ENCODE data around the gene CCDC190. TPM values are rescaled to one million over a fixed set of nuclear protein-coding genes. Genes with fewer than 3 reads are reported as not detected.

Gene CCDC190
- total and polyA plus RNA-seq, 2 experiments from 2014 or later: not detected

- no peak overlapping the region for H3K27ac ChIP-seq (ENCODE audit: low read depth)
- ATAC-seq (no peak), DNase-seq (ENCODE audit: low spot score) (no peak)
- H3K4me1 ChIP-seq (ENCODE audit: insufficient read depth): peaks cover 6% of the 10 kb centered on the region; the same call in 1 of the 2 replicates
- no peak overlapping the region for H3K4me3 ChIP-seq
- Mint-ChIP-seq H3K4me3 (no peak overlapping the region), H3K27me3 (ENCODE audit: insufficient read depth, low read depth, poor library complexity) (no peaks in the 10 kb centered on the region), H3K4me1 (peaks cover 8% of the 10 kb centered on the region; the same call in 2 of the 3 replicates), H3K27ac (no peak overlapping the region), H3K36me3 (ENCODE audit: low read depth) (no peaks in the 10 kb centered on the region), H3K9me3 (no peaks in the 10 kb centered on the region)
- no peaks in the 10 kb centered on the region for H3F3A ChIP-seq (replicated peaks; ENCODE audit: low read depth)
- H3K79me2 ChIP-seq (replicated peaks; ENCODE audit: insufficient read depth): no peaks in the 10 kb centered on the region
- no peaks in the 10 kb centered on the region for H4K20me1 ChIP-seq (replicated peaks; ENCODE audit: insufficient read depth)
- no peaks in the 10 kb centered on the region for H3K36me3 ChIP-seq (ENCODE audit: insufficient read depth)
- H2AFZ ChIP-seq: no peak overlapping the region
- H3K4me2 ChIP-seq: no peak overlapping the region
- H3K27me3 ChIP-seq (ENCODE audit: insufficient read depth): no peaks in the 10 kb centered on the region; the same call in 1 of the 2 replicates
- no peak for TF ChIP-seq CREB1 (CRISPR knock-in tag; IDR thresholded peaks at IDR 0.05; ENCODE audit: low read depth)
- TF ChIP-seq JUNB (IDR thresholded peaks at IDR 0.05; ENCODE audit: unreplicated experiment): no peak
- H3K9me2 ChIP-seq (ENCODE audit: insufficient read depth): peaks cover 5% of the 10 kb centered on the region; the same call in 1 of the 2 replicates
These were observed 31.7 kb downstream of the CCDC190 start for GRCh38 chr1:162829268-162829667.

DNA sequence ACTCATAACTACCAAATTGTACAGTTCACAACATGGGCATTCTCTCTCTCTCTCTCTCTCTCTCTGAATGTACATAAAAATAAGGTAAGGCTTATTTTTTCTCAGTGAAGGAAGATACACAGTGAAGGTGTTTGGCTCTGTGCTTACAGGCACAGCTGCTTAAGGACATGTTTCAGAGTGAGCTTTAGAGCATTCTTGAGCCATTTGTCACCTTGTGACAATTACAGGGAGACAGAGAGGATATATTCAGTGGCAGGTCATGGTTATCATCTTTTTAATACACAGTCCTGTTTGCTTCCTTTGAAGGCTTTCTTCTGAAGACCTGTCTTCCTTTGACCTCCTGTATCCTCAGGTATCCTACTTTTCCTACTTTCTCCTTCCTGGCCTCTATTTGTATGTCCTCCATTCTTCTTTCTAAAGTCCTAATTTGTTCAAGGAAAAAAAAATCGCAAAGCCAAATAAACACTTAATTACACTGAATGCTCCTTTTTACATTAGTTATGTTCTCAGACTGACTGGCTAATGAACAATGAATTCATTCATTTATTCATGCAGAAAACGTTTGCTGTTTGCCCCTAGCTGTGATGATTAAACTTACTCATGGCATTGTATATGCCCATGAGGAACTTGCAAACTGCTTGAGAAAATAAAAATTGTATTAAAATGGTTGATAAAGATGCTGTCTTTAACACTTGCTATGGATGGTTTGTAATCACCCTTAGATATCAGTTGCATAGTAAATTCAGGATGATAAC, 37.0 kb downstream of the CCDC190 start:
- H3K36me3 ChIP-seq (ENCODE audit: insufficient read depth): no peaks in the 10 kb centered on the region
- no peaks in the 10 kb centered on the region for H4K20me1 ChIP-seq (replicated peaks; ENCODE audit: insufficient read depth)
- Mint-ChIP-seq H3K36me3 (ENCODE audit: low read depth) (no peaks in the 10 kb centered on the region), H3K4me3 (no peak overlapping the region), H3K27me3 (ENCODE audit: insufficient read depth, low read depth, poor library complexity) (peaks cover 2% of the 10 kb centered on the region), H3K27ac (no peak overlapping the region), H3K9me3 (no peaks in the 10 kb centered on the region), H3K4me1 (peaks cover 13% of the 10 kb centered on the region)
- no peaks in the 10 kb centered on the region for H3K79me2 ChIP-seq (replicated peaks; ENCODE audit: insufficient read depth)
- no peak overlapping the region for H3K27ac ChIP-seq (ENCODE audit: low read depth)
- H3K27me3 ChIP-seq (ENCODE audit: insufficient read depth): no peaks in the 10 kb centered on the region; the same call in 1 of the 2 replicates
- H3K4me3 ChIP-seq: no peak overlapping the region
- no peak for ATAC-seq
- DNase-seq (ENCODE audit: low spot score): no peak
- H2AFZ ChIP-seq: peak overlapping the region; percentile 5; the same call in 1 of the 2 replicates
- H3K4me1 ChIP-seq (ENCODE audit: insufficient read depth): peaks cover 16% of the 10 kb centered on the region
- no peaks in the 10 kb centered on the region for H3F3A ChIP-seq (replicated peaks; ENCODE audit: low read depth)
- no peaks in the 10 kb centered on the region for H3K9me2 ChIP-seq (ENCODE audit: insufficient read depth)
- H3K4me2 ChIP-seq: no peak overlapping the region
- TF ChIP-seq, protein P1, sequence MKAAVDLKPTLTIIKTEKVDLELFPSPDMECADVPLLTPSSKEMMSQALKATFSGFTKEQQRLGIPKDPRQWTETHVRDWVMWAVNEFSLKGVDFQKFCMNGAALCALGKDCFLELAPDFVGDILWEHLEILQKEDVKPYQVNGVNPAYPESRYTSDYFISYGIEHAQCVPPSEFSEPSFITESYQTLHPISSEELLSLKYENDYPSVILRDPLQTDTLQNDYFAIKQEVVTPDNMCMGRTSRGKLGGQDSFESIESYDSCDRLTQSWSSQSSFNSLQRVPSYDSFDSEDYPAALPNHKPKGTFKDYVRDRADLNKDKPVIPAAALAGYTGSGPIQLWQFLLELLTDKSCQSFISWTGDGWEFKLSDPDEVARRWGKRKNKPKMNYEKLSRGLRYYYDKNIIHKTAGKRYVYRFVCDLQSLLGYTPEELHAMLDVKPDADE (IDR thresholded peaks at IDR 0.05): no peak
- TF ChIP-seq, protein P2, sequence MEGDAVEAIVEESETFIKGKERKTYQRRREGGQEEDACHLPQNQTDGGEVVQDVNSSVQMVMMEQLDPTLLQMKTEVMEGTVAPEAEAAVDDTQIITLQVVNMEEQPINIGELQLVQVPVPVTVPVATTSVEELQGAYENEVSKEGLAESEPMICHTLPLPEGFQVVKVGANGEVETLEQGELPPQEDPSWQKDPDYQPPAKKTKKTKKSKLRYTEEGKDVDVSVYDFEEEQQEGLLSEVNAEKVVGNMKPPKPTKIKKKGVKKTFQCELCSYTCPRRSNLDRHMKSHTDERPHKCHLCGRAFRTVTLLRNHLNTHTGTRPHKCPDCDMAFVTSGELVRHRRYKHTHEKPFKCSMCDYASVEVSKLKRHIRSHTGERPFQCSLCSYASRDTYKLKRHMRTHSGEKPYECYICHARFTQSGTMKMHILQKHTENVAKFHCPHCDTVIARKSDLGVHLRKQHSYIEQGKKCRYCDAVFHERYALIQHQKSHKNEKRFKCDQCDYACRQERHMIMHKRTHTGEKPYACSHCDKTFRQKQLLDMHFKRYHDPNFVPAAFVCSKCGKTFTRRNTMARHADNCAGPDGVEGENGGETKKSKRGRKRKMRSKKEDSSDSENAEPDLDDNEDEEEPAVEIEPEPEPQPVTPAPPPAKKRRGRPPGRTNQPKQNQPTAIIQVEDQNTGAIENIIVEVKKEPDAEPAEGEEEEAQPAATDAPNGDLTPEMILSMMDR (conservative IDR thresholded peaks at IDR 0.05; ENCODE audit: low read depth in 2 of 2): no peak
- TF ChIP-seq EZH2 (IDR thresholded peaks at IDR 0.05; ENCODE audit: low read depth, unreplicated experiment): no peak
- no peak for TF ChIP-seq STAT1 (IDR thresholded peaks at IDR 0.05; ENCODE audit: unreplicated experiment)
- TF ChIP-seq NANOG (IDR thresholded peaks at IDR 0.05; ENCODE audit: borderline replicate concordance): no peak
- no peak for TF ChIP-seq REST (IDR thresholded peaks at IDR 0.05; ENCODE audit: unreplicated experiment)
- no peak for TF ChIP-seq ZNF331 (CRISPR knock-in tag; IDR thresholded peaks at IDR 0.05; ENCODE audit: low read depth)
- TF ChIP-seq JUNB (IDR thresholded peaks at IDR 0.05; ENCODE audit: unreplicated experiment): no peak
- no peak for TF ChIP-seq EZH2phosphoT487 (IDR thresholded peaks at IDR 0.05; ENCODE audit: unreplicated experiment)
- TF ChIP-seq CREB1 (CRISPR knock-in tag; IDR thresholded peaks at IDR 0.05; ENCODE audit: low read depth): no peak
- no peak for TF ChIP-seq POLR2AphosphoS5 (IDR thresholded peaks at IDR 0.05; ENCODE audit: low read depth)
